K562 (cell line): ENCODE data around the gene LBHD2. TPM values are rescaled to one million over a fixed set of nuclear protein-coding genes. Genes with fewer than 3 reads are reported as not detected.

Experiments used
- CREB5 ChIP-seq: fragments of 250-450 bp; sonication (Bioruptor Pico); IDR thresholded peaks from 2 replicates; pipeline ENCODE4 v1.5.0; 2020; ENCODE audit warnings: mild to moderate bottlenecking
- GTF2B ChIP-seq: IDR thresholded peaks from 2 replicates; pipeline ENCODE4 v1.6.1; 2011; ENCODE audit not compliant: insufficient read length; ENCODE audit errors: extremely low read depth
- RREB1 ChIP-seq: fragments of 250-450 bp; sonication (Bioruptor Pico); IDR thresholded peaks from 2 replicates; pipeline ENCODE4 v1.4.0; 2020
- ZNF146 ChIP-seq: IDR thresholded peaks from one replicate; pipeline ENCODE4 v1.6.1; 2018; ENCODE audit warnings: missing compliant biosample characterization; ENCODE audit not compliant: unreplicated experiment
- ZNF263 ChIP-seq: sonication (generic); formaldehyde crosslinking; IDR thresholded peaks from 2 replicates; pipeline ENCODE4 v1.8.0; 2022; ENCODE audit warnings: mild to moderate bottlenecking, missing genetic modification reagents, borderline replicate concordance
- ZNF318 ChIP-seq, 2 experiments: fragments of 450-650 bp; IDR thresholded peaks; 2 replicates each; pipeline ENCODE4 v1.6.1; 2016; ENCODE audit warnings: mild to moderate bottlenecking in 2 of 2, borderline replicate concordance in 1 of 2, low read depth in 1 of 2, moderate library complexity in 1 of 2
- polyA plus RNA-seq, 8 experiments: library from polyadenylated mRNA; depleted of rRNA in 4 of 8; stranded (reverse) in 5 of 8; unstranded in 3 of 8; fragments of >200 nt; fragmentation: Nextera tagmentation in 2 of 8; fragmentation: Illumina TruSeq in 1 of 8; extraction: Ambion mirVana in 2 of 8; extraction: Trizol in 1 of 8; gene quantifications; 2 replicates each; pipeline versions ENCODE4 v1.2.1 to v1.2.3, GENCODE V29; 2011 to 2014; ENCODE audit warnings: inconsistent platforms in 1 of 8, missing spikeins in 1 of 8
- total RNA-seq, 7 experiments: library from RNA; depleted of rRNA in 6 of 7; stranded (reverse); fragments of >200 nt in 6 of 7; fragmentation: Illumina TruSeq in 2 of 7; extraction: Trizol in 2 of 7; gene quantifications; 2 replicates each; pipeline versions ENCODE4 v1.2.1 to v1.2.3, GENCODE V29; 2011 to 2021; ENCODE audit warnings: low replicate concordance in 1 of 7

Gene LBHD2
- total and polyA plus RNA-seq, 9 of the 15 experiments (the other 6 are each of a cell fraction or from before 2014, with no cell fraction given), result not detected

- peak in 1 of 2 experiments; percentile 42; a peak in 1 of 4 replicates for TF ChIP-seq ZNF318 (IDR thresholded peaks at IDR 0.05; ENCODE audit: borderline replicate concordance in 1 of 2, low read depth in 1 of 2)
- TF ChIP-seq GTF2B, result no peak
- TF ChIP-seq CREB5 (CRISPR knock-in tag), result no peak
- TF ChIP-seq ZNF263 (CRISPR knock-in tag), result peak; percentile 98
- no peak for TF ChIP-seq RREB1
- no peak for TF ChIP-seq ZNF146 (CRISPR knock-in tag)
Observed at GRCh38 chr14:103136388-103137271, 52.6 kb downstream of the LBHD2 start (continued).
